Uterus (tissue), 2 donors: ENCODE data around the gene GSG1L.

ENCODE experiments used
- CTCF ChIP-seq, 4 experiments: fragments of 200-600 bp in 2 of 4; fragments of 450-650 bp in 2 of 4; sonication (generic) in 2 of 4; IDR thresholded peaks; one replicate each; pipeline ENCODE4 v1.5.1; 2016 to 2019; ENCODE audit warnings: antibody characterized with exemption in 4 of 4, mild to moderate bottlenecking in 2 of 4, moderate library complexity in 1 of 4
- POLR2A ChIP-seq, 2 donors: fragments of 450-650 bp; IDR thresholded peaks; one replicate each; pipeline ENCODE4 v1.6.1; 2016; ENCODE audit warnings: antibody characterized with exemption in 2 of 2, mild to moderate bottlenecking in 1 of 2, moderate library complexity in 1 of 2

GRCh38 chr16:27851586-27851985 is 211.9 kb downstream of the GSG1L start:
- TF ChIP-seq CTCF (IDR thresholded peaks at IDR 0.05): no peak
- no peak for TF ChIP-seq POLR2A (IDR thresholded peaks at IDR 0.05)
